ENCODE data around the gene ELF4. TPM values are rescaled to one million over a fixed set of nuclear protein-coding genes. Genes with fewer than 3 reads are reported as not detected.

ELF4 gene
- total and polyA plus RNA-seq, 7 experiments from 2014 or later: 8.5 to 48.9 (median 21.4) TPM

GRCh38 chrX:130144509-130144908 is 34.2 kb upstream of the ELF4 start:
- Histone ChIP-seq H3K36me3 (ENCODE audit: control insufficient read depth in 2 of 3, insufficient read depth in 3 of 3, low read length in 3 of 3) (peaks cover 0 to 47% (median 8%) of the 10 kb centered on the region in 3 experiments), H3K9me3 (ENCODE audit: control insufficient read depth in 2 of 3, low read length in 3 of 3) (no peaks in the 10 kb centered on the region), H3K4me1 (ENCODE audit: control insufficient read depth in 2 of 2, insufficient read depth in 2 of 2, low read length in 2 of 2) (no peaks in the 10 kb centered on the region), H3K4me3 (ENCODE audit: low read length) (no peak overlapping the region), H3K27ac (ENCODE audit: low read depth, low read length) (no peak overlapping the region), H3K27me3 (ENCODE audit: control insufficient read depth in 2 of 2, insufficient read depth in 2 of 2, low read length in 2 of 2) (no peaks in the 10 kb centered on the region)
- intact Hi-C loops (cut with micrococcal nuclease): loop anchor here (1.0 to 5.0 kb wide), 2 partner anchors 48 kb away; no protein-coding TSS in a partner anchor
- CTCF ChIA-PET: no interaction called here
- Mint-ChIP-seq H3K27ac (peak overlapping the region in 2 of 9 donors; percentile 7 to 28), H3K36me3 (peaks cover 9 to 19% (median 10%) of the 10 kb centered on the region in 5 donors), H3K27me3 (no peaks in the 10 kb centered on the region), H3K9me3 (peaks cover 0 to 2% (median 0%) of the 10 kb centered on the region in 11 donors), H3K4me1 (peaks cover 0 to 6% (median 0%) of the 10 kb centered on the region in 7 donors), H3K4me3 (no peak overlapping the region)
- ATAC-seq (no peak), DNase-seq (no peak)
- POLR2A ChIA-PET: interaction anchor here (0.6 kb wide), 2 partner anchors 36 to 192 kb away, joined by 3 read pairs; no protein-coding TSS in a partner anchor

- Histone ChIP-seq H3K27me3 (ENCODE audit: control insufficient read depth in 2 of 2, insufficient read depth in 2 of 2, low read length in 2 of 2) (no peaks in the 10 kb centered on the region), H3K9me3 (ENCODE audit: control insufficient read depth in 2 of 3, low read length in 3 of 3) (no peaks in the 10 kb centered on the region), H3K4me1 (ENCODE audit: control insufficient read depth in 2 of 2, insufficient read depth in 2 of 2, low read length in 2 of 2) (no peaks in the 10 kb centered on the region), H3K27ac (ENCODE audit: low read depth, low read length) (no peak overlapping the region), H3K36me3 (ENCODE audit: control insufficient read depth in 2 of 3, insufficient read depth in 3 of 3, low read length in 3 of 3) (peaks cover 0 to 39% (median 8%) of the 10 kb centered on the region in 3 experiments), H3K4me3 (ENCODE audit: low read length) (no peak overlapping the region)
- peak overlapping the region in 1 of 9 donors; percentile 47 for H3K27ac Mint-ChIP-seq
- H3K9me3 Mint-ChIP-seq: peaks cover 0 to 2% (median 0%) of the 10 kb centered on the region in 11 donors
- CTCF ChIA-PET: no interaction called here
- POLR2A ChIA-PET: no interaction called here
- peaks cover 6 to 27% (median 17%) of the 10 kb centered on the region in 5 donors for H3K36me3 Mint-ChIP-seq
- no peak overlapping the region for H3K4me3 Mint-ChIP-seq
- H3K4me1 Mint-ChIP-seq: peaks cover 0 to 5% (median 0%) of the 10 kb centered on the region in 7 donors
- no peaks in the 10 kb centered on the region for H3K27me3 Mint-ChIP-seq
- intact Hi-C loops (cut with micrococcal nuclease): loop anchor here in 1 of 2 donors (5.0 kb wide), 1 partner anchor 53 kb away; no protein-coding TSS in a partner anchor
- no peak for ATAC-seq
- DNase-seq: no peak
These were observed 29.3 kb upstream of the ELF4 start for GRCh38 chrX:130139474-130140201.

- no peaks in the 10 kb centered on the region for H3K9me3 Mint-ChIP-seq
- H3K27ac Mint-ChIP-seq: no peak overlapping the region
- DNase-seq (no peak), ATAC-seq (no peak)
- peaks cover 0 to 5% (median 0%) of the 10 kb centered on the region in 7 donors for H3K4me1 Mint-ChIP-seq
- no peaks in the 10 kb centered on the region for H3K9me3 ChIP-seq (ENCODE audit: control insufficient read depth in 2 of 3, low read length in 3 of 3)
- intact Hi-C loops (cut with micrococcal nuclease): no loop called here
- no peaks in the 10 kb centered on the region for H3K4me1 ChIP-seq (ENCODE audit: control insufficient read depth in 2 of 2, insufficient read depth in 2 of 2, low read length in 2 of 2)
- H3K36me3 ChIP-seq (ENCODE audit: control insufficient read depth in 2 of 3, insufficient read depth in 3 of 3, low read length in 3 of 3): peaks cover 0 to 36% (median 8%) of the 10 kb centered on the region in 3 experiments
- ChIA-PET CTCF (interaction anchor here (1.1 kb wide), 1 partner anchor 57 kb away, joined by 3 read pairs; no protein-coding TSS in a partner anchor), POLR2A (no interaction called here)
- no peak overlapping the region for H3K4me3 Mint-ChIP-seq
- no peaks in the 10 kb centered on the region for H3K27me3 Mint-ChIP-seq
- H3K4me3 ChIP-seq (ENCODE audit: low read length): no peak overlapping the region
- H3K27me3 ChIP-seq (ENCODE audit: control insufficient read depth in 2 of 2, insufficient read depth in 2 of 2, low read length in 2 of 2): no peaks in the 10 kb centered on the region
- H3K36me3 Mint-ChIP-seq: peaks cover 0 to 14% (median 6%) of the 10 kb centered on the region in 5 donors
- no peak overlapping the region for H3K27ac ChIP-seq (ENCODE audit: low read depth, low read length)
These were observed 26.7 kb upstream of the ELF4 start for GRCh38 chrX:130136961-130137360.

- no peaks in the 10 kb centered on the region for H3K9me3 ChIP-seq (ENCODE audit: control insufficient read depth in 2 of 3, low read length in 3 of 3)
- intact Hi-C loops (cut with micrococcal nuclease): no loop called here
- Mint-ChIP-seq H3K9me3 (no peaks in the 10 kb centered on the region), H3K27me3 (no peaks in the 10 kb centered on the region), H3K27ac (peak overlapping the region in 1 of 9 donors; percentile 59), H3K4me1 (peaks cover 0 to 5% (median 0%) of the 10 kb centered on the region in 7 donors), H3K4me3 (no peak overlapping the region), H3K36me3 (peaks cover 0 to 14% (median 6%) of the 10 kb centered on the region in 5 donors)
- H3K27me3 ChIP-seq (ENCODE audit: control insufficient read depth in 2 of 2, insufficient read depth in 2 of 2, low read length in 2 of 2): no peaks in the 10 kb centered on the region
- no peak for DNase-seq
- ATAC-seq: no peak
- peaks cover 0 to 38% (median 8%) of the 10 kb centered on the region in 3 experiments for H3K36me3 ChIP-seq (ENCODE audit: control insufficient read depth in 2 of 3, insufficient read depth in 3 of 3, low read length in 3 of 3)
- ChIA-PET POLR2A (no interaction called here), CTCF (interaction anchor here (1.1 kb wide), 1 partner anchor 57 kb away, joined by 3 read pairs; no protein-coding TSS in a partner anchor)
- no peak overlapping the region for H3K27ac ChIP-seq (ENCODE audit: low read depth, low read length)
- no peak overlapping the region for H3K4me3 ChIP-seq (ENCODE audit: low read length)
- no peaks in the 10 kb centered on the region for H3K4me1 ChIP-seq (ENCODE audit: control insufficient read depth in 2 of 2, insufficient read depth in 2 of 2, low read length in 2 of 2)
These were observed 26.2 kb upstream of the ELF4 start for GRCh38 chrX:130136496-130136895.

GRCh38 chrX:130130990-130131389 is 20.7 kb upstream of the ELF4 start:
- H3K36me3 Mint-ChIP-seq: peaks cover 0 to 12% (median 9%) of the 10 kb centered on the region in 5 donors
- ChIA-PET POLR2A (interaction anchor here (1.0 kb wide), 1 partner anchor 70 kb away, joined by 3 read pairs; no protein-coding TSS in a partner anchor), CTCF (interaction anchor here (1.3 kb wide), 1 partner anchor 40 kb away, joined by 4 read pairs; no protein-coding TSS in a partner anchor)
- H3K9me3 ChIP-seq (ENCODE audit: control insufficient read depth in 2 of 3, low read length in 3 of 3): no peaks in the 10 kb centered on the region
- no peaks in the 10 kb centered on the region for H3K27me3 ChIP-seq (ENCODE audit: control insufficient read depth in 2 of 2, insufficient read depth in 2 of 2, low read length in 2 of 2)
- peaks cover 0 to 2% (median 0%) of the 10 kb centered on the region in 7 donors for H3K4me1 Mint-ChIP-seq
- H3K27ac ChIP-seq (ENCODE audit: low read depth, low read length): no peak overlapping the region
- H3K36me3 ChIP-seq (ENCODE audit: control insufficient read depth in 2 of 3, insufficient read depth in 3 of 3, low read length in 3 of 3): peaks cover 0 to 41% (median 6%) of the 10 kb centered on the region in 3 experiments
- H3K27ac Mint-ChIP-seq: no peak overlapping the region
- H3K4me3 ChIP-seq (ENCODE audit: low read length): no peak overlapping the region
- ATAC-seq (no peak), DNase-seq (no peak)
- H3K4me3 Mint-ChIP-seq: no peak overlapping the region
- intact Hi-C loops (cut with micrococcal nuclease): no loop called here
- H3K9me3 Mint-ChIP-seq: no peaks in the 10 kb centered on the region
- no peaks in the 10 kb centered on the region for H3K4me1 ChIP-seq (ENCODE audit: control insufficient read depth in 2 of 2, insufficient read depth in 2 of 2, low read length in 2 of 2)
- no peaks in the 10 kb centered on the region for H3K27me3 Mint-ChIP-seq

- intact Hi-C loops (cut with micrococcal nuclease): no loop called here
- CTCF ChIA-PET: interaction anchor here (0.8 kb wide), 1 partner anchor 39 kb away, joined by 3 read pairs; no protein-coding TSS in a partner anchor
- no peaks in the 10 kb centered on the region for H3K27me3 Mint-ChIP-seq
- DNase-seq (no peak), ATAC-seq (no peak)
- Histone ChIP-seq H3K36me3 (ENCODE audit: control insufficient read depth in 2 of 3, insufficient read depth in 3 of 3, low read length in 3 of 3) (peaks cover 0 to 18% (median 3%) of the 10 kb centered on the region in 3 experiments), H3K27me3 (ENCODE audit: control insufficient read depth in 2 of 2, insufficient read depth in 2 of 2, low read length in 2 of 2) (no peaks in the 10 kb centered on the region), H3K27ac (ENCODE audit: low read depth, low read length) (no peak overlapping the region), H3K4me3 (ENCODE audit: low read length) (no peak overlapping the region), H3K4me1 (ENCODE audit: control insufficient read depth in 2 of 2, insufficient read depth in 2 of 2, low read length in 2 of 2) (no peaks in the 10 kb centered on the region), H3K9me3 (ENCODE audit: control insufficient read depth in 2 of 3, low read length in 3 of 3) (no peaks in the 10 kb centered on the region)
- H3K4me3 Mint-ChIP-seq: no peak overlapping the region
- no peak overlapping the region for H3K27ac Mint-ChIP-seq
- POLR2A ChIA-PET: no interaction called here
- H3K36me3 Mint-ChIP-seq: peaks cover 0 to 10% (median 7%) of the 10 kb centered on the region in 5 donors
- peaks cover 0 to 3% (median under 1%) of the 10 kb centered on the region in 7 donors for H3K4me1 Mint-ChIP-seq
- H3K9me3 Mint-ChIP-seq: peaks cover 0 to 1% (median 0%) of the 10 kb centered on the region in 11 donors
These were observed 15.0 kb upstream of the ELF4 start for GRCh38 chrX:130125091-130125874.
